Stimulated activated CD8-positive, alpha-beta memory T cell treated with anti-CD3 and anti-CD28 coated beads, Interleukin-7, amount 100 ng/mL, for 24 hours (primary cell): ENCODE data around the gene ZDBF2.
"Not testable (repeated sequence)": the region's sequence is repeated elsewhere in the genome, so short reads cannot be mapped to it uniquely, and the experiment has no call there.

Experiments
- DNase-seq: peaks from one replicate; pipeline ENCODE4 v3.0.0-alpha.2; 2020; ENCODE audit warnings: low read depth

ZDBF2 gene

GRCh38 chr2:206324869-206325268 lies 50.4 kb downstream of the ZDBF2 start:
- no peak for DNase-seq

GRCh38 chr2:206328974-206329373 lies 54.5 kb downstream of the ZDBF2 start:
- no peak for DNase-seq

- no peak for DNase-seq
These were observed 62.4 kb downstream of the ZDBF2 start for GRCh38 chr2:206336861-206337260.

GRCh38 chr2:206337956-206338355 lies 63.5 kb downstream of the ZDBF2 start:
- no peak for DNase-seq

GRCh38 chr2:206341396-206341795 lies 66.9 kb downstream of the ZDBF2 start:
- DNase-seq: no peak

- DNase-seq: no peak
These were observed 68.7 kb downstream of the ZDBF2 start for GRCh38 chr2:206343144-206343543.

GRCh38 chr2:206343816-206344215 lies 69.4 kb downstream of the ZDBF2 start:
- no peak for DNase-seq

- DNase-seq: no peak
These were observed 71.1 kb downstream of the ZDBF2 start for GRCh38 chr2:206345606-206346005.

GRCh38 chr2:206349375-206349774 lies 74.9 kb downstream of the ZDBF2 start:
- no peak for DNase-seq

- no peak for DNase-seq
These were observed 78.1 kb downstream of the ZDBF2 start for GRCh38 chr2:206352571-206352970.

- no peak for DNase-seq
These were observed 79.2 kb downstream of the ZDBF2 start for GRCh38 chr2:206353685-206354084.

GRCh38 chr2:206354129-206354528 lies 79.7 kb downstream of the ZDBF2 start:
- DNase-seq: no peak

GRCh38 chr2:206356840-206357239 lies 82.4 kb downstream of the ZDBF2 start:
- not testable (repeated sequence) for DNase-seq

GRCh38 chr2:206360840-206361239 lies 86.4 kb downstream of the ZDBF2 start:
- DNase-seq: not testable (repeated sequence)

GRCh38 chr2:206361407-206362045 lies 87.1 kb downstream of the ZDBF2 start:
- DNase-seq: no peak
